HEK293T (cell line): Measurements from ENCODE around the gene AXIN2.

Experiments used
- CTBP1 ChIP-seq: fragments of 450-650 bp; IDR thresholded peaks from 2 replicates; pipeline ENCODE4 v1.6.1; 2016; ENCODE audit warnings: borderline replicate concordance
- FOXM1 ChIP-seq: fragments of 450-650 bp; IDR thresholded peaks from 2 replicates; pipeline ENCODE4 v1.6.1; 2017; ENCODE audit warnings: mild to moderate bottlenecking, borderline replicate concordance
- ZNF384 ChIP-seq: fragments of 450-650 bp; IDR thresholded peaks from 2 replicates; pipeline ENCODE4 v1.6.1; 2016

GRCh38 chr17:65562206-65562531 is 721 bp upstream of the AXIN2 start:
- TF ChIP-seq CTBP1: no peak
- TF ChIP-seq FOXM1: no peak
- TF ChIP-seq ZNF384: no peak
